CD4-positive, CD25-positive, alpha-beta regulatory T cell (primary cell): ENCODE data around the gene LGR6. TPM values are rescaled to one million over a fixed set of nuclear protein-coding genes. Genes with fewer than 3 reads are reported as not detected.
A peak's percentile ranks its signal among the peaks of the same experiment; 100 is the strongest.

ENCODE experiments used
- ATAC-seq, 2 donors: fragments of 150-1000 bp; cut with Tn5 transposase; one replicate each; pipeline ENCODE4 v1.10.0; 2021; ENCODE audit warnings: low read depth in 2 of 2, moderate number of reproducible peaks in 2 of 2, moderate library complexity in 1 of 2
- DNase-seq, 3 donors: peaks; one replicate each; pipeline versions ENCODE4 v3.0.0 to v3.0.0-alpha.2; 2012 to 2022; ENCODE audit warnings: mixed read lengths in 1 of 3
- H3K27ac ChIP-seq: one replicate; pipeline ENCODE4 v1.7.0; 2013; ENCODE audit warnings: mild to moderate bottlenecking, low read length; ENCODE audit not compliant: insufficient read depth, poor library complexity, severe bottlenecking
- H3K27me3 ChIP-seq: one replicate; pipeline ENCODE4 v1.7.0; 2013; ENCODE audit warnings: low read length; ENCODE audit not compliant: control insufficient read depth, insufficient read depth
- H3K36me3 ChIP-seq: one replicate; pipeline ENCODE4 v1.7.0; 2013; ENCODE audit warnings: mild to moderate bottlenecking, low read length, moderate library complexity; ENCODE audit not compliant: control insufficient read depth, insufficient read depth
- H3K4me1 ChIP-seq: 2 replicates; pipeline ENCODE4 v1.7.0; 2013; ENCODE audit warnings: mild to moderate bottlenecking, low read length; ENCODE audit not compliant: insufficient read depth, control insufficient read depth, poor library complexity, severe bottlenecking
- H3K4me3 ChIP-seq: one replicate; pipeline ENCODE4 v1.7.0; 2013; ENCODE audit warnings: low read depth, mild to moderate bottlenecking, low read length, moderate library complexity
- H3K9me3 ChIP-seq, 2 experiments: 1 replicate in 1 of 2; 2 replicates in 1 of 2; pipeline ENCODE4 v1.7.0; 2013; ENCODE audit warnings: low read length in 2 of 2, mild to moderate bottlenecking in 1 of 2, moderate library complexity in 1 of 2; ENCODE audit not compliant: control insufficient read depth in 2 of 2
- H3K27ac Mint-ChIP-seq, 3 donors: one replicate each; pipeline ENCODE4 v1.8.0; 2020 to 2022; ENCODE audit warnings: mild to moderate bottlenecking in 3 of 3, mixed read lengths in 3 of 3, moderate library complexity in 2 of 3
- H3K27me3 Mint-ChIP-seq: one replicate; pipeline ENCODE4 v1.8.0; 2022; ENCODE audit warnings: mild to moderate bottlenecking, mixed read lengths
- H3K36me3 Mint-ChIP-seq: one replicate; pipeline ENCODE4 v1.8.0; 2020; ENCODE audit warnings: mixed read lengths
- H3K4me1 Mint-ChIP-seq, 4 donors: one replicate each; pipeline ENCODE4 v1.8.0; 2020 to 2022; ENCODE audit warnings: mixed read lengths in 4 of 4, mild to moderate bottlenecking in 1 of 4
- H3K4me3 Mint-ChIP-seq, 4 donors: one replicate each; pipeline ENCODE4 v1.8.0; 2020 to 2022; ENCODE audit warnings: mild to moderate bottlenecking in 4 of 4, mixed read lengths in 4 of 4, moderate library complexity in 3 of 4
- H3K9me3 Mint-ChIP-seq, 7 donors: one replicate each; pipeline ENCODE4 v1.8.0; 2020 to 2022; ENCODE audit warnings: mixed read lengths in 7 of 7, mild to moderate bottlenecking in 3 of 7, moderate library complexity in 2 of 7
- polyA plus RNA-seq, 4 donors: library from polyadenylated mRNA; unstranded; fragments of 300-500 nt; fragmentation: Illumina TruSeq; gene quantifications; one replicate each; pipeline ENCODE4 v1.2.3, GENCODE V29; 2021
- total RNA-seq: library from RNA; stranded (reverse); gene quantifications from one replicate; pipeline ENCODE4 v1.2.3, GENCODE V29; 2022

LGR6 gene
- total and polyA plus RNA-seq, 5 donors from 2014 or later: 0.16 to 0.87 (median 0.30) TPM

DNA sequence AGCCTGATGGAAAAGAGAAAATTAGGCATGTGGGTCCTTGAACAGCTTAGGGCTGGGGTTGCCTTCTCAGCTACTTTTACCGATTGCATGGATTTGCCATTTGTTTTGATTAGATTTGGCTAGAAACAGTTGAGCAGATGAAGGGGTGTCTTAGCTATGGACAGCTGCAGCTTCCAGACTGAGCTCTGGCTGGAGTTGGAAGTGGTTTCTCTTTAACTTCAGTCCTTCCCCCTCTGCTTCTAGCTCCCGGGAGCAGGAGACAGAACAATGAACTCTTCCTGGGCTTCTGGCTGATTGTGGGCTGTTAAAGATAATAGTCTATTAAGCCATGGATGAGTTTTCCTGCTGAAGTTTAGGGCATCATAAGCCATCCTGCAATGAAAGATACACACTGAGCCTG is 97.4 kb downstream of the LGR6 start:
- Histone ChIP-seq H3K4me3 (no peak overlapping the region), H3K4me1 (peaks cover 18% of the 10 kb centered on the region), H3K36me3 (no peaks in the 10 kb centered on the region), H3K9me3 (no peaks in the 10 kb centered on the region), H3K27me3 (no peaks in the 10 kb centered on the region), H3K27ac (no peak overlapping the region)
- Mint-ChIP-seq H3K27ac (peak overlapping the region in 1 of 3 donors; percentile 9), H3K27me3 (peaks cover 9% of the 10 kb centered on the region), H3K4me1 (peaks cover 5 to 23% (median 17%) of the 10 kb centered on the region in 4 donors), H3K9me3 (peaks cover 0 to 1% (median 0%) of the 10 kb centered on the region in 7 donors), H3K4me3 (no peak overlapping the region), H3K36me3 (no peaks in the 10 kb centered on the region)
- DNase-seq (no peak), ATAC-seq (no peak)

DNA sequence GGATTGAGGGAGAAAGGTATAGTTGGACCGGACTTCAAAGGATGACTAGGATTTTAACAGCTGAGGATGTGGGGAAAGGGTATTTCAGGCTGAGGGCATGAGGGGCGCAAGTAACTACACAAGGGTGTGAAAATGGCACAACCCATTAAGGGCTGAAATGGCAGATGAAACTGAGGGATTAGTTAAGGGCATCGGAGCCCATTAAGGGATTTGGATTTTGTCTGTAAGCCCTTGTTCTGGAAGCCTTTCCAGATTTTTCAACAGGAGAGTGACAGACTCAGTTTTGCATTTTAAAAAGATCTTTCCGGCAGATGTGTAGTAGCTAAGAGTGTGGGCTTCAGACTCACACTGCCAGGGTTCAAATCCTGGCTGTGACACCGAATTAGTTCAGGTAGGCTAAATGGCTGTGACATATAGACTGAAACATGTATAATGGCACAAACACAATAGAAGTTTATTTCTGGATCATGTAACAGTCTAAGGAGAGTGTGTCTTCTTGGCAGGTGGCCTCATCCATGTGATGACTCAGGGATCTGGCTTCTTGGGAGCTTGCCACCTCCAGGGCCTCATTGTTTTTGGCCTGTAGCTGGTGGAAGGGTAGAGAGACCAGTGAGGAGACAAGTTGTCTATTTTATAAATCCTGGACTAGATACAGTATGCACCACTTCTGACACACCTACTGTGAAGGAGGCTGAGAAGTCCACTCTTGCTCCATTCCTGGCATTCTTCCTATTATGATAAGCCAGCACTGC is 98.5 kb downstream of the LGR6 start:
- no peaks in the 10 kb centered on the region for H3K27me3 ChIP-seq
- H3K27me3 Mint-ChIP-seq: peaks cover 9% of the 10 kb centered on the region
- no peaks in the 10 kb centered on the region for H3K36me3 ChIP-seq
- peaks cover 5 to 32% (median 21%) of the 10 kb centered on the region in 4 donors for H3K4me1 Mint-ChIP-seq
- no peaks in the 10 kb centered on the region for H3K9me3 ChIP-seq
- DNase-seq (no peak), ATAC-seq (no peak)
- peak overlapping the region in 1 of 3 donors; percentile 75 for H3K27ac Mint-ChIP-seq
- H3K27ac ChIP-seq: no peak overlapping the region
- H3K4me3 ChIP-seq: no peak overlapping the region
- no peaks in the 10 kb centered on the region for H3K36me3 Mint-ChIP-seq
- H3K9me3 Mint-ChIP-seq: peaks cover 0 to 1% (median 0%) of the 10 kb centered on the region in 7 donors
- no peak overlapping the region for H3K4me3 Mint-ChIP-seq
- H3K4me1 ChIP-seq: peaks cover 26% of the 10 kb centered on the region

DNA sequence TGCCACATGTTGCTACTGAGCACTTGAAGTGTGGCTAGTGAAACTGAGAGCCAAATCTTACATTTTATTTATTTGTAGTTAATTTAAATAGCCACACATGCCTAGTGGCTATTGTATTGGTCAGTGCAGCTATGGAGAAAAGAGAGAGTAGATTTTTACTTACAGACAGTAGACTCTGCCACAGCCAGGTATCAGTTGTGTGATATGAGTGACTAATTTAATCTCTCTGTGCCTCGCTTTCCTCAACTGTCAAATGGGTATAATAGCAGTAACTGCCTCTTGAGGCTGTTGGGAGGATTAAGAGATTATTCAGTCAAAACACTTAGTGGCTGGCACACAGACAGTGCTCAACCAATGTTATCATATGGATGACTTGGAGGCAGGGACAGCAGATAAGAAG is 99.2 kb downstream of the LGR6 start:
- ATAC-seq: no peak
- Histone ChIP-seq H3K27me3 (no peaks in the 10 kb centered on the region), H3K9me3 (no peaks in the 10 kb centered on the region), H3K4me3 (no peak overlapping the region), H3K36me3 (no peaks in the 10 kb centered on the region), H3K27ac (no peak overlapping the region), H3K4me1 (peaks cover 26% of the 10 kb centered on the region)
- Mint-ChIP-seq H3K4me3 (no peak overlapping the region), H3K9me3 (peaks cover 0 to 1% (median 0%) of the 10 kb centered on the region in 7 donors), H3K27me3 (peaks cover 9% of the 10 kb centered on the region), H3K27ac (peak overlapping the region in 1 of 3 donors; percentile 6), H3K4me1 (peaks cover 5 to 33% (median 21%) of the 10 kb centered on the region in 4 donors), H3K36me3 (no peaks in the 10 kb centered on the region)
- DNase-seq: no peak

DNA sequence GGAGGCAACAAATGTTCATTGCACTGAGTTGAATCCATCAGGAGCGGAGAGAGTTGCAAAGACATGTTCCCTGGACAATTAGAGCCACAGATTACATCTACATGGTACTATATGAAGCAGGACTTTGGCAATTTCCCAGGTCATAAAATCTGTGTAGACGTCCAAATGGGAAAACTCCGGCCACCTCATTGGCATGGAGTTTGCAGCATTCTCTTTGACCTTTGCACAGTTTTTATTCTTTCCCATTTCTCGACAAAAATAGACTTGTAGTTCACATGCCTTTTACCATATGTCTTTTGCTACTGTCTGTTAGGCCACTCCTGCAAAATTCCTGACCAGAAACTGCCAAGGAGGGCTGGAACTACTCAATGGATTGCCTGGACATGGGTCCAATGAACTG is 100.0 kb downstream of the LGR6 start:
- H3K27ac Mint-ChIP-seq: peak overlapping the region; percentile 89 to 90 (median 89)
- peak overlapping the region in 1 of 4 donors; percentile 33 for H3K4me3 Mint-ChIP-seq
- no peaks in the 10 kb centered on the region for H3K36me3 Mint-ChIP-seq
- peaks cover 5 to 33% (median 21%) of the 10 kb centered on the region in 4 donors for H3K4me1 Mint-ChIP-seq
- H3K4me3 ChIP-seq: no peak overlapping the region
- H3K9me3 ChIP-seq: no peaks in the 10 kb centered on the region
- H3K9me3 Mint-ChIP-seq: peaks cover 0 to 1% (median 0%) of the 10 kb centered on the region in 7 donors
- no peak overlapping the region for H3K27ac ChIP-seq
- peaks cover 9% of the 10 kb centered on the region for H3K27me3 Mint-ChIP-seq
- no peaks in the 10 kb centered on the region for H3K36me3 ChIP-seq
- DNase-seq: no peak
- peaks cover 26% of the 10 kb centered on the region for H3K4me1 ChIP-seq
- no peak for ATAC-seq
- no peaks in the 10 kb centered on the region for H3K27me3 ChIP-seq

DNA sequence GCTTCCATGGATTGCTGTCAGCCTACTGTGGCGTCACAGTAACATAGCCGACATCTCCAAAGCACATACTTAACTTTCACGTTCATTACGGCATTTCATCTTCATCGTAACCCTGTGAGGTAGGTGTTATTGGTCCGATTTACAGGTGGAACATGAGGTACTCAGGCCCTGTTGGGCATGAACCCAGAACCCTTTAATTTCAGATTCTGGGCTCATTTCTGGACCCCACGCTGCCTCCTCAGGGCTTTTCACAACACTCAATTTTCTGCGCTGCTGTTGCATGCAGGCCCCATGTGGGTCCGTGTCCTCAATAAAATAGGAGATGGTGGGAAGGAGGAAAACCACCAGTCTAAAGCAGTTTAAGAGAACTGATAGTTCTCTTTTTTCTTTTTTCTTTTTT is 108.6 kb downstream of the LGR6 start:
- DNase-seq (no peak), ATAC-seq (no peak)
- Mint-ChIP-seq H3K36me3 (no peaks in the 10 kb centered on the region), H3K4me1 (peaks cover 0 to 1% (median 0%) of the 10 kb centered on the region in 4 donors), H3K9me3 (no peaks in the 10 kb centered on the region), H3K27ac (no peak overlapping the region), H3K4me3 (no peak overlapping the region), H3K27me3 (no peaks in the 10 kb centered on the region)
- H3K4me3 ChIP-seq: no peak overlapping the region
- no peaks in the 10 kb centered on the region for H3K36me3 ChIP-seq
- H3K9me3 ChIP-seq: no peaks in the 10 kb centered on the region
- no peak overlapping the region for H3K27ac ChIP-seq
- H3K27me3 ChIP-seq: no peaks in the 10 kb centered on the region
- no peaks in the 10 kb centered on the region for H3K4me1 ChIP-seq

DNA sequence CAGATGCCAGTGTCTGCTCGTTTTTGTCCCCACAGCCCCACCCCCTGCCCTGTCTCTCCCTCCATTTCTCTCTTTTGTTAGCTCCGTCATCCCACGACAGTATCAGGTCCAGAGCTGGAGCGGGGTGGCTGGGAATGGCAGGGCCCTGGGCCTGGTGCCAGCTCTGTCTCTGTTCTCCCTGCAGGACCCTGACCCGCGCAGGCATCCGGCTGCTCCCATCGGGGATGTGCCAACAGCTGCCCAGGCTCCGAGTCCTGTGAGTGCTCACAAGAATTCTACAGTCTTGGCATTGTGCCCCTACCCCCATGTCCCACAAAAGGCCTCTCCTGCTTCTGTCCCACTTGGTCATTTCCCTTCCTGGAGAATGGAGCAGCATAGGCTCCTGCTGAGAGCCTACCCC is 110.8 kb downstream of the LGR6 start:
- H3K4me1 ChIP-seq: no peaks in the 10 kb centered on the region
- no peak overlapping the region for H3K4me3 ChIP-seq
- peak overlapping the region in 2 of 3 donors; percentile 19 to 28 for H3K27ac Mint-ChIP-seq
- H3K4me3 Mint-ChIP-seq: no peak overlapping the region
- H3K27me3 ChIP-seq: no peaks in the 10 kb centered on the region
- H3K27ac ChIP-seq: no peak overlapping the region
- no peak for ATAC-seq
- H3K36me3 Mint-ChIP-seq: no peaks in the 10 kb centered on the region
- H3K9me3 Mint-ChIP-seq: peaks cover 0 to 2% (median 0%) of the 10 kb centered on the region in 7 donors
- no peaks in the 10 kb centered on the region for H3K9me3 ChIP-seq
- H3K4me1 Mint-ChIP-seq: no peaks in the 10 kb centered on the region
- no peak for DNase-seq
- H3K27me3 Mint-ChIP-seq: no peaks in the 10 kb centered on the region
- H3K36me3 ChIP-seq: no peaks in the 10 kb centered on the region

DNA sequence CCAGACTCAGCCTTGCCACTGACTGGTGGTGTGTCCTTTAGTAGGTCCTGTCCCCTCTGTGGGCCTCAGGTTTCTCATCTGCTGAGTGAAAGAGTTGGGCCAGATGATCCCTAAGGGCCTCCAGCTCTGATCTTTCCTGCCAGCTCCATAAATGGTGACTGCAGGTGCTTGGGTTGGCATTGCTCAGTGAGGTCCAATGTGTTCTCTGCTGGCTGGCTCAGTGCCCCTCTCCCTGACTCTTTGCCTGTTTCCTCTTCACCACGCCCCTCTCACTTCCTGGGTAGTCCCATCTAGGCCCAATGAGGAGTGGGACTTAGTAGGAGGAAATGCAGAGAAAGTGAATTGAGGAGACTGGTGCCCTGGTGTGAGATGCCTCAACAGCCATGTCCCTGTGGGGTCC is 111.6 kb downstream of the LGR6 start:
- H3K36me3 Mint-ChIP-seq: no peaks in the 10 kb centered on the region
- DNase-seq: no peak

More for the DNA sequence above, 111.6 kb downstream of the LGR6 start:
- H3K36me3 ChIP-seq: no peaks in the 10 kb centered on the region
- Mint-ChIP-seq H3K27me3 (no peaks in the 10 kb centered on the region), H3K4me3 (no peak overlapping the region), H3K27ac (peak overlapping the region in 1 of 3 donors; percentile 19), H3K4me1 (no peaks in the 10 kb centered on the region), H3K9me3 (peaks cover 0 to 2% (median 0%) of the 10 kb centered on the region in 7 donors)
- no peak for ATAC-seq
- no peak overlapping the region for H3K27ac ChIP-seq
- H3K27me3 ChIP-seq: no peaks in the 10 kb centered on the region
- H3K9me3 ChIP-seq: no peaks in the 10 kb centered on the region
- no peaks in the 10 kb centered on the region for H3K4me1 ChIP-seq
- H3K4me3 ChIP-seq: no peak overlapping the region
